ENCODE results near the gene ZDHHC11B. TPM values are rescaled to one million over a fixed set of nuclear protein-coding genes. Genes with fewer than 3 reads are reported as not detected.
"Not testable (repeated sequence)": the region's sequence is repeated elsewhere in the genome, so short reads cannot be mapped to it uniquely, and the experiment has no call there.

Gene ZDHHC11B
- total and polyA plus RNA-seq, 2 experiments from 2014 or later = not detected

- H3K9ac ChIP-seq; H3K79me2 ChIP-seq (ENCODE audit: insufficient read depth); DNase-seq; H3K4me3 ChIP-seq; H4K20me1 ChIP-seq (ENCODE audit: insufficient read depth); in situ Hi-C loops (cut with MboI); H3K9me2 ChIP-seq (ENCODE audit: insufficient read depth); H3K4me1 ChIP-seq (ENCODE audit: insufficient read depth); H3K9me3 ChIP-seq (ENCODE audit: low read depth); H3K4me2 ChIP-seq (ENCODE audit: unreplicated experiment); H3F3A ChIP-seq (ENCODE audit: insufficient read depth); H2AFZ ChIP-seq; H3K27me3 ChIP-seq (replicated peaks; ENCODE audit: insufficient read depth); H3K36me3 ChIP-seq (ENCODE audit: low read depth); H3K27ac ChIP-seq: not testable (repeated sequence)
- WGBS, 2 experiments (ENCODE audit: low coverage in 1 of 2, low lambda C conversion rate in 2 of 2, missing lambda C conversion rate in 2 of 2) = 31 to 35% methylated on average over 4 to 5 of the region's 9 CpGs
Measured at GRCh38 chr5:747303-747844, 37.2 kb downstream of the ZDHHC11B start.

GRCh38 chr5:746258-746761 lies 38.2 kb downstream of the ZDHHC11B start:
- Histone ChIP-seq H3K4me1 (ENCODE audit: insufficient read depth) (no peaks in the 10 kb centered on the region), H3K36me3 (ENCODE audit: low read depth) (no peaks in the 10 kb centered on the region), H3K4me3 (no peak overlapping the region), H3K9ac (no peak overlapping the region), H3K27me3 (replicated peaks; ENCODE audit: insufficient read depth) (no peaks in the 10 kb centered on the region), H3K27ac (no peak overlapping the region), H3K79me2 (ENCODE audit: insufficient read depth) (no peaks in the 10 kb centered on the region), H3K9me3 (ENCODE audit: low read depth) (no peaks in the 10 kb centered on the region), H3K9me2 (ENCODE audit: insufficient read depth) (no peaks in the 10 kb centered on the region), H3K4me2 (ENCODE audit: unreplicated experiment) (no peak overlapping the region), H3F3A (ENCODE audit: insufficient read depth) (no peaks in the 10 kb centered on the region), H2AFZ (no peak overlapping the region), H4K20me1 (ENCODE audit: insufficient read depth) (no peaks in the 10 kb centered on the region)
- no peak for DNase-seq
- in situ Hi-C loops (cut with MboI) = no loop called here
- TF ChIP-seq EZH2phosphoT487 (IDR thresholded peaks at IDR 0.05; ENCODE audit: insufficient read depth, low read depth) (no peak), EZH2 (IDR thresholded peaks at IDR 0.05; ENCODE audit: insufficient read depth, poor library complexity, severe bottlenecking) (no peak)
- 53 to 73% methylated on average over 3 to 6 of the region's 11 CpGs for WGBS, 2 experiments (ENCODE audit: low coverage in 1 of 2, low lambda C conversion rate in 2 of 2, missing lambda C conversion rate in 2 of 2)

- H4K20me1 ChIP-seq (ENCODE audit: insufficient read depth); H2AFZ ChIP-seq; in situ Hi-C loops (cut with MboI); H3K27me3 ChIP-seq (replicated peaks; ENCODE audit: insufficient read depth); DNase-seq; H3K36me3 ChIP-seq (ENCODE audit: low read depth); H3K9me3 ChIP-seq (ENCODE audit: low read depth); H3K4me1 ChIP-seq (ENCODE audit: insufficient read depth); H3K9ac ChIP-seq; H3F3A ChIP-seq (ENCODE audit: insufficient read depth); H3K4me2 ChIP-seq (ENCODE audit: unreplicated experiment); H3K4me3 ChIP-seq; H3K9me2 ChIP-seq (ENCODE audit: insufficient read depth); H3K79me2 ChIP-seq (ENCODE audit: insufficient read depth); H3K27ac ChIP-seq: not testable (repeated sequence)
- WGBS, 2 experiments (ENCODE audit: low coverage in 1 of 2, low lambda C conversion rate in 2 of 2, missing lambda C conversion rate in 2 of 2) = 61 to 62% methylated on average over 18 to 19 of the region's 23 CpGs
Measured at GRCh38 chr5:745272-746142, 39.0 kb downstream of the ZDHHC11B start.

GRCh38 chr5:743696-744404 lies 40.7 kb downstream of the ZDHHC11B start:
- H4K20me1 ChIP-seq (ENCODE audit: insufficient read depth); H3K36me3 ChIP-seq (ENCODE audit: low read depth); H3K4me2 ChIP-seq (ENCODE audit: unreplicated experiment); H3K79me2 ChIP-seq (ENCODE audit: insufficient read depth); H3K9me2 ChIP-seq (ENCODE audit: insufficient read depth); in situ Hi-C loops (cut with MboI); H3K4me1 ChIP-seq (ENCODE audit: insufficient read depth); H3F3A ChIP-seq (ENCODE audit: insufficient read depth); H3K4me3 ChIP-seq; H3K27ac ChIP-seq; H3K27me3 ChIP-seq (replicated peaks; ENCODE audit: insufficient read depth); H3K9me3 ChIP-seq (ENCODE audit: low read depth); H3K9ac ChIP-seq; H2AFZ ChIP-seq; DNase-seq: not testable (repeated sequence)
- 74 to 75% methylated on average over 11 of the region's 11 CpGs for WGBS, 2 experiments (ENCODE audit: low coverage in 1 of 2, low lambda C conversion rate in 2 of 2, missing lambda C conversion rate in 2 of 2)

DNA sequence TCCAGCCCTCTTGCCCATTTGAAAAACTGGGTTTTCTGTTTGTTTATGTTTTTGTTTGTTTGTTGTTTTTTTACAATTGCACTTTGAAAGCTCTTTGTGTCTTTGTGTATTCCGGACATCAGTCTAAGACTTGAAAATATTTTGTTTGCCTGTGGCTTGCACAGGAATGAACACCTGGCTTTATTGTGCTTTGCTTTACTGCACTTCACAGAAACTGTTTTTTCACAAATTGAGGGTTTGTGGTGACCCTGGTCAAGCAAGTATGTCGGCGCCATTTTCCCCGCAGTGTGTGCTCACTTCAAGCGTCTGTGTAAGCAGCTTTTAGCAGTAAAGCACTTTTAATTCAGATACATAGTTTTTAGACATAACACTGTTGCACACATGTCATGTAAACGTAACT lies 42.3 kb downstream of the ZDHHC11B start:
- H3K4me1 ChIP-seq (ENCODE audit: insufficient read depth); H3K27ac ChIP-seq; H3K9ac ChIP-seq; DNase-seq; in situ Hi-C loops (cut with MboI); H3K79me2 ChIP-seq (ENCODE audit: insufficient read depth); H3F3A ChIP-seq (ENCODE audit: insufficient read depth); H3K9me2 ChIP-seq (ENCODE audit: insufficient read depth); H3K4me2 ChIP-seq (ENCODE audit: unreplicated experiment); H3K36me3 ChIP-seq (ENCODE audit: low read depth); H3K4me3 ChIP-seq; H2AFZ ChIP-seq; H3K27me3 ChIP-seq (replicated peaks; ENCODE audit: insufficient read depth); H3K9me3 ChIP-seq (ENCODE audit: low read depth); H4K20me1 ChIP-seq (ENCODE audit: insufficient read depth): not testable (repeated sequence)
- 42 to 57% methylated on average over 3 to 6 of the region's 6 CpGs for WGBS, 2 experiments (ENCODE audit: low coverage in 1 of 2, low lambda C conversion rate in 2 of 2, missing lambda C conversion rate in 2 of 2)

DNA sequence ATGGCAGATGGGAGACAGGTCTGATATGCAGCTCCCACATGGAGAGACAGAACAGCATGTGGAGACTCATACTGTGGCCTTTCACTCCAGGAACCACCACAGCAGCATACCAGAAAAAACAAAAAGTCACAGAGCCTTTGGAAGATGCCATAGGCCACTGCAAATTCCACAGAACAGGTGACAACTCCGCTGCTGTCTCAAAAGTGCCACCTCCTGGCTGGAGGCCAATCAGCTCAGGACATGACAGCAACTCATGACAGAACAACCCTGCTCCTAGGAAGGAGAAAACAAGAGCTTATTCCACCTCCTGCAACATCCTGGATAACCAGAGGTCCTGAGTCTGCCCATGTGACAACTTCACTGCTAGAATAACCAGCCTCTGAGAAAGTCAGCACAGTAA lies 50.4 kb downstream of the ZDHHC11B start:
- in situ Hi-C loops (cut with MboI); H3K9me3 ChIP-seq (ENCODE audit: low read depth); H3K9ac ChIP-seq; H3F3A ChIP-seq (ENCODE audit: insufficient read depth); H3K4me2 ChIP-seq (ENCODE audit: unreplicated experiment); H3K27me3 ChIP-seq (replicated peaks; ENCODE audit: insufficient read depth); H3K4me3 ChIP-seq; DNase-seq; H2AFZ ChIP-seq; H3K4me1 ChIP-seq (ENCODE audit: insufficient read depth); H3K27ac ChIP-seq; H4K20me1 ChIP-seq (ENCODE audit: insufficient read depth); H3K36me3 ChIP-seq (ENCODE audit: low read depth); H3K79me2 ChIP-seq (ENCODE audit: insufficient read depth); H3K9me2 ChIP-seq (ENCODE audit: insufficient read depth): not testable (repeated sequence)
- no CpG with 5 or more reads among the region's 1 CpG for WGBS, 2 experiments (ENCODE audit: low coverage in 1 of 2, low lambda C conversion rate in 2 of 2, missing lambda C conversion rate in 2 of 2)
